Measurements from ENCODE around the gene FASN.

Gene FASN

GRCh38 chr17:82037092-82037888 is 60.7 kb downstream of the FASN start, which contains the start of gene DCXR:
Gene DCXR (minus strand): TSS chr17:82037697. CDS start chr17:82037682, 15 bp downstream.
- peak; percentile 98 for DNase-seq

GRCh38 chr17:82036634-82037091 is 61.4 kb downstream of the FASN start:
- DNase-seq = peak; percentile 68

GRCh38 chr17:82035956-82036633 is 61.9 kb downstream of the FASN start:
- DNase-seq = no peak

- DNase-seq = no peak
Observed at GRCh38 chr17:82035488-82035887, 62.5 kb downstream of the FASN start.

GRCh38 chr17:82034371-82035011 is 63.5 kb downstream of the FASN start:
- no peak for DNase-seq

- no peak for DNase-seq
Observed at GRCh38 chr17:82033359-82034085, 64.5 kb downstream of the FASN start.

GRCh38 chr17:82031885-82032627 is 66.0 kb downstream of the FASN start:
- DNase-seq = peak; percentile 75

GRCh38 chr17:82031303-82031884 is 66.6 kb downstream of the FASN start, which contains the start of gene RAC3:
Gene RAC3 (plus strand): TSS chr17:82031678. CDS start chr17:82031762, 84 bp downstream.
- DNase-seq = no peak

GRCh38 chr17:82030470-82031302 is 67.3 kb downstream of the FASN start:
- peak; percentile 92 for DNase-seq

GRCh38 chr17:82029990-82030469 is 68.0 kb downstream of the FASN start:
- DNase-seq = no peak

GRCh38 chr17:82029391-82029790 is 68.6 kb downstream of the FASN start:
- DNase-seq = no peak

GRCh38 chr17:82028966-82029365 is 69.1 kb downstream of the FASN start:
- DNase-seq = no peak
